NOMO-1 treated with dmso at 0.1 percent for 144 hours (cell line): Measurements from ENCODE around the gene RNF181.
"Not testable (repeated sequence)": the region's sequence is repeated elsewhere in the genome, so short reads cannot be mapped to it uniquely, and the experiment has no call there.

Experiments
- DNase-seq: peaks from one replicate; lab custom pipeline; 2025; ENCODE audit not compliant: unreplicated experiment; lab: John Stamatoyannopoulos, UW

RNF181 gene

GRCh38 chr2:85611705-85612587 is 16.4 kb downstream of the RNF181 start, which contains the start of gene C2orf68:
Gene C2orf68, minus strand, starts transcription at chr2:85612066. Its CDS starts 82 bp downstream, at chr2:85611984.
- peak; percentile 93 for DNase-seq

GRCh38 chr2:85613717-85614515 is 18.4 kb downstream of the RNF181 start:
- no peak for DNase-seq

GRCh38 chr2:85614757-85615156 is 19.2 kb downstream of the RNF181 start:
- DNase-seq = not testable (repeated sequence)

- no peak for DNase-seq
Measured at GRCh38 chr2:85615413-85615728, 19.8 kb downstream of the RNF181 start.

GRCh38 chr2:85617723-85618122 is 22.2 kb downstream of the RNF181 start:
- DNase-seq = not testable (repeated sequence)

GRCh38 chr2:85619617-85620016 is 24.1 kb downstream of the RNF181 start:
- no peak for DNase-seq

- DNase-seq = no peak
Measured at GRCh38 chr2:85621338-85621737, 25.8 kb downstream of the RNF181 start.

- DNase-seq = no peak
Measured at GRCh38 chr2:85623991-85624390, 28.4 kb downstream of the RNF181 start.

- no peak for DNase-seq
Measured at GRCh38 chr2:85628658-85629057, 33.1 kb downstream of the RNF181 start.

GRCh38 chr2:85631316-85631715 is 35.8 kb downstream of the RNF181 start:
- no peak for DNase-seq

GRCh38 chr2:85635011-85635410 is 39.5 kb downstream of the RNF181 start:
- no peak for DNase-seq

GRCh38 chr2:85635636-85636035 is 40.1 kb downstream of the RNF181 start:
- DNase-seq = no peak

GRCh38 chr2:85642725-85643124 is 47.2 kb downstream of the RNF181 start:
- DNase-seq = no peak

GRCh38 chr2:85644909-85645308 is 49.4 kb downstream of the RNF181 start:
- DNase-seq = no peak

GRCh38 chr2:85646166-85646565 is 50.6 kb downstream of the RNF181 start:
- no peak for DNase-seq
